Heart left ventricle (tissue), 16 donors: ENCODE data around the gene ODAD3. TPM values are rescaled to one million over a fixed set of nuclear protein-coding genes. Genes with fewer than 3 reads are reported as not detected.
A peak's percentile ranks its signal among the peaks of the same experiment; 100 is the strongest.

Source experiments
- ATAC-seq, 4 donors: fragments of 200-7000 bp; cut with Tn5 transposase; one replicate each; pipeline ENCODE4 v1.9.1; 2020 to 2022; ENCODE audit warnings: moderate library complexity in 4 of 4, mild to moderate bottlenecking in 3 of 4, moderate number of reproducible peaks in 1 of 4
- DNase-seq, 5 donors: peaks; one replicate each; pipeline ENCODE4 v3.0.0-alpha.2; 2020
- H3K27ac ChIP-seq, 12 donors: fragments of 200-600 bp; sonication (generic) in 4 of 12; one replicate each; pipeline versions ENCODE4 v1.5.0 to v1.8.0; 2016 to 2022; ENCODE audit warnings: mild to moderate bottlenecking in 2 of 12
- H3K27me3 ChIP-seq, 9 donors: fragments of 200-600 bp; sonication (generic) in 2 of 9; one replicate each; pipeline versions ENCODE4 v1.5.1 to v1.8.0; 2016 to 2022; ENCODE audit warnings: mild to moderate bottlenecking in 3 of 9
- H3K36me3 ChIP-seq, 9 donors: fragments of 200-600 bp; sonication (generic) in 2 of 9; one replicate each; pipeline versions ENCODE4 v1.5.0 to v1.8.0; 2018 to 2022; ENCODE audit warnings: mild to moderate bottlenecking in 2 of 9
- H3K4me1 ChIP-seq, 12 donors: fragments of 200-600 bp; sonication (generic) in 4 of 12; one replicate each; pipeline versions ENCODE4 v1.5.0 to v1.8.0; 2016 to 2022; ENCODE audit warnings: mild to moderate bottlenecking in 3 of 12
- H3K4me3 ChIP-seq, 12 donors: fragments of 200-600 bp; sonication (generic) in 4 of 12; one replicate each; pipeline versions ENCODE4 v1.5.0 to v1.8.0; 2017 to 2022; ENCODE audit warnings: mild to moderate bottlenecking in 9 of 12, moderate library complexity in 4 of 12
- H3K9me3 ChIP-seq, 12 donors: fragments of 200-600 bp; sonication (generic) in 4 of 12; one replicate each; pipeline versions ENCODE4 v1.5.0 to v1.8.0; 2016 to 2022; ENCODE audit warnings: mild to moderate bottlenecking in 1 of 12
- POLR2A ChIP-seq, 2 donors: fragments of 450-650 bp; IDR thresholded peaks; one replicate each; pipeline ENCODE4 v1.6.1; 2017; ENCODE audit warnings: antibody characterized with exemption in 2 of 2, mild to moderate bottlenecking in 2 of 2, moderate library complexity in 2 of 2
- WGBS, 4 donors: extraction: QIAGEN DNeasy Blood & Tissue Kit in 2 of 4; methylation state at CpG; one replicate each; pipeline versions ENCODE4 v1.1.5 to v1.1.7; 2013 to 2018; 5-methylcytosine and 5-hydroxymethylcytosine counted together
- intact Hi-C, 10 donors: fragments of 100-400 bp; cut with DNase I; formaldehyde crosslinking; loops; one replicate each; pipeline versions ENCODE4 v1.11.1 to v1.14.2; 2022
- polyA plus RNA-seq, 2 donors: library from polyadenylated mRNA; stranded (reverse); fragments of 200-250 nt; gene quantifications; one replicate each; pipeline ENCODE4 v1.2.3, GENCODE V29; 2013
- total RNA-seq, 9 donors: library from RNA; depleted of rRNA in 2 of 9; stranded (reverse); fragments of >200 nt in 2 of 9; fragmentation: NEBNext Ultra II Directional in 3 of 9; extraction: Animal tissue kit (Norgen Biotek cat#: 25700) in 3 of 9; gene quantifications; one replicate each; pipeline versions ENCODE4 v1.1.0 to v1.2.4, GENCODE V29; 2016 to 2023
- TF ChIP-seq, protein P1 (sequence below), 12 donors: fragments of 200-600 bp; sonication (generic) in 4 of 12; IDR thresholded peaks; one replicate each; pipeline versions ENCODE4 v1.5.0 to v1.8.0; 2018 to 2022; ENCODE audit warnings: antibody characterized with exemption in 12 of 12, mild to moderate bottlenecking in 5 of 12
- donor health status: ischemic (EF 13 %, LVEDD 7.1; RV severe dilation, severe dysfunction).
- donor health status: healthy with polysubstance abuse.
- donor health status: DM: no; HTN: yes; CAD: no.
- donor health status: DM: no; HTN: no; CAD: no.
- donor health status: ischemic (EF 25% LVEDD 6.9; RV normal size, moderate dysfunction).
- donor health status: ischemic (EF 25% LVEDD 5.7; RV mildly dilated, moderate dysfunction).
- donor health status: healthy.
- donor health status: DM: yes; HTN: yes; CAD: no.
- donor health status: ischemic (EF 35%, LVEDD 5.7; RV mildly dilated, moderate dysfunction).
- donor health status: nonischemic (EF 11% LVEDD 7.7; RV severe dilation, severe dysfunction).
- donor health status: DM: yes; HTN: yes; CAD: no.
- donor health status: PGD.
- donor health status: ischemic (EF 29% LVEDD 5.4; RV normal size, mild dysfunction).
- donor health status: nonischemic (EF 23%, LVEDD 6.1; RV moderate dilation, normal function).

The ODAD3 gene
- total and polyA plus RNA-seq, 11 donors = 0.18 to 0.84 (median 0.32) TPM; not detected in 2

DNA sequence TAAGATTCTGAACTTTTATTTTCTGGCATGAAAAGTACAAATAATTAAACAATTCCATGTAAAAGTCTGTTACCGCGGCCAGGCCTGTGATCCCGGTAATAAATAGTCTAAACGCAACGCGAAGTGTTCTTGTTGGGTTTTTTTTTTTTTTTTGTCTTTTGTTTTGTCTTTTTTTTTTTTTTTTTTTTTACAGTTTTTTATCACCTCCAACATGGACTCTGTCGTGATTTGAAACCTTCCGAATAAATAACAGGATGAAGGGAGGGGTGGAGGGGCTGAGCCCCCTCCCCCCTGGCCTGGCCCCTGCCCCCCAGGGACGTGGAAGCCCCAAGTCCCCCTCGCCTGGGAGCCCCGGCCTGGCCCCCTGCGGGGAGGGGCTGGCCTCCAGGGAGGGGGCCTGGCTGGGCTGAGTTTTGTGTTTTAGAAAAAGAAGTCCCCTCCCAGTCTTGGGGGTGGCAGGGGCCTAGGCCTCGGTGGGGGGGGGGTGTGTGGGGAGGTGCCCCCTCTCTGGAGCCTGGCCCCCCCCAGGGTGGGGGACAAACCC lies 16.5 kb upstream of the ODAD3 start:
- H3K36me3 ChIP-seq = peaks cover 0 to 46% (median 36%) of the 10 kb centered on the region in 9 donors
- H3K4me1 ChIP-seq = peaks cover 0 to 7% (median 0%) of the 10 kb centered on the region in 12 donors
- 30 to 40% (median 39%) methylated on average over 13 of the region's 13 CpGs for WGBS, 4 donors
- DNase-seq (no peak), ATAC-seq (no peak)
- peak overlapping the region in 5 of 12 donors; percentile 5 to 50 (median 21) for H3K27ac ChIP-seq
- intact Hi-C loops = no loop called here
- TF ChIP-seq, protein P1, sequence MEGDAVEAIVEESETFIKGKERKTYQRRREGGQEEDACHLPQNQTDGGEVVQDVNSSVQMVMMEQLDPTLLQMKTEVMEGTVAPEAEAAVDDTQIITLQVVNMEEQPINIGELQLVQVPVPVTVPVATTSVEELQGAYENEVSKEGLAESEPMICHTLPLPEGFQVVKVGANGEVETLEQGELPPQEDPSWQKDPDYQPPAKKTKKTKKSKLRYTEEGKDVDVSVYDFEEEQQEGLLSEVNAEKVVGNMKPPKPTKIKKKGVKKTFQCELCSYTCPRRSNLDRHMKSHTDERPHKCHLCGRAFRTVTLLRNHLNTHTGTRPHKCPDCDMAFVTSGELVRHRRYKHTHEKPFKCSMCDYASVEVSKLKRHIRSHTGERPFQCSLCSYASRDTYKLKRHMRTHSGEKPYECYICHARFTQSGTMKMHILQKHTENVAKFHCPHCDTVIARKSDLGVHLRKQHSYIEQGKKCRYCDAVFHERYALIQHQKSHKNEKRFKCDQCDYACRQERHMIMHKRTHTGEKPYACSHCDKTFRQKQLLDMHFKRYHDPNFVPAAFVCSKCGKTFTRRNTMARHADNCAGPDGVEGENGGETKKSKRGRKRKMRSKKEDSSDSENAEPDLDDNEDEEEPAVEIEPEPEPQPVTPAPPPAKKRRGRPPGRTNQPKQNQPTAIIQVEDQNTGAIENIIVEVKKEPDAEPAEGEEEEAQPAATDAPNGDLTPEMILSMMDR (IDR thresholded peaks at IDR 0.05) = no peak
- no peak for TF ChIP-seq POLR2A (IDR thresholded peaks at IDR 0.05)
- H3K4me3 ChIP-seq = peak overlapping the region in 4 of 12 donors; percentile 10 to 28 (median 18)
- no peaks in the 10 kb centered on the region for H3K9me3 ChIP-seq
- peaks cover 0 to 9% (median 0%) of the 10 kb centered on the region in 9 donors for H3K27me3 ChIP-seq

DNA sequence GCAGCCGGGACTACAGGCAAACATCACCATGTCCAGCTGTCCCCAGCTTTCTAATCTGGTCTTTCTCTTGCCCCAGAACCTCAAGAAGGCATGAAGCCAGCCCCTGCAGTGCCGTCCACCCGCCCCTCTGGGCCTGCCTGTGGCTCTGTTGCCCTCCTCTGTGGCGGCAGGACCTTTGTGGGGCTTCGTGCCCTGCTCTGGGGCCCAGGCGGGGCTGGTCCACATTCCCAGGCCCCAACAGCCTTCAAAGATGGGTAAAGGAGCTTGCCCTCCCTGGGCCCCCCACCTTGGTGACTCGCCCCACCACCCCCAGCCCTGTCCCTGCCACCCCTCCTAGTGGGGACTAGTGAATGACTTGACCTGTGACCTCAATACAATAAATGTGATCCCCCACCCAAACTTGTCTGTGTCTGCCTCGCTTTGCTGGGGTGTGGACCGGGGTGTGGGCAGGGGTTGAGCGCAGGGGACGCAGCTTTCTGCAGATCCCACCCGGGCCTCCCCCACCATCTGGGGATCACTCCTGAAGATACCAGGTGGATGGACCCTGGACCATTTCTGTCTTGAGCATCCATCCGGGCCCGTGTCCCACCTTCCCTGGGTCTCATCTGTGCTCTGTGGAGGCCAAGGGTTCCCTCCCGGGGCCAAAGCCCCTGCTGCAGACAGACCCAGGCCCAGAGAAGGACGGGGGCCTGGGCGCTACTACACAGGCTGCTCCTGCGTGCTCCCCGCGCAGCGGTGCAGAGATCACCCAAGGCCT lies 15.8 kb upstream of the ODAD3 start:
- ATAC-seq = no peak
- Histone ChIP-seq H3K27me3 (peaks cover 0 to 9% (median 0%) of the 10 kb centered on the region in 9 donors), H3K9me3 (no peaks in the 10 kb centered on the region), H3K36me3 (peaks cover 0 to 52% (median 40%) of the 10 kb centered on the region in 9 donors), H3K4me1 (peaks cover 0 to 7% (median 0%) of the 10 kb centered on the region in 12 donors), H3K4me3 (no peak overlapping the region), H3K27ac (peak overlapping the region in 1 of 12 donors; percentile 50)
- 87 to 91% (median 89%) methylated on average over 15 to 21 of the region's 21 CpGs for WGBS, 4 donors
- no peak for DNase-seq
- TF ChIP-seq, protein P1 (IDR thresholded peaks at IDR 0.05) = no peak
- TF ChIP-seq POLR2A (IDR thresholded peaks at IDR 0.05) = no peak
- intact Hi-C loops = no loop called here

- Histone ChIP-seq H3K4me3 (no peak overlapping the region), H3K4me1 (peaks cover 0 to 7% (median 0%) of the 10 kb centered on the region in 12 donors), H3K27ac (no peak overlapping the region), H3K36me3 (peaks cover 0 to 70% (median 57%) of the 10 kb centered on the region in 9 donors), H3K27me3 (peaks cover 0 to 9% (median 0%) of the 10 kb centered on the region in 9 donors), H3K9me3 (no peaks in the 10 kb centered on the region)
- DNase-seq (no peak), ATAC-seq (no peak)
- TF ChIP-seq, protein P1 (IDR thresholded peaks at IDR 0.05) = no peak
- no peak for TF ChIP-seq POLR2A (IDR thresholded peaks at IDR 0.05)
- WGBS, 4 donors = 93 to 96% (median 96%) methylated on average over 25 to 31 of the region's 31 CpGs
- intact Hi-C loops = loop anchor here in 6 of 10 donors (5.0 to 10.0 kb wide), 4 partner anchors 64 to 157 kb away; partner anchors contain the start of genes TSPAN16 (in 3 of the 6) and EPOR (in 2 of the 6)
Measured at GRCh38 chr19:11448923-11449554, 14.1 kb upstream of the ODAD3 start.
